Measurements from ENCODE around the gene SOHLH1.

GRCh38 chr9:135670721-135671590, 28.3 kb downstream of the SOHLH1 start:
- TF ChIP-seq CTCF (IDR thresholded peaks at IDR 0.05; ENCODE audit: insufficient read depth, low read length) = no peak
- TF ChIP-seq REST (IDR thresholded peaks at IDR 0.05; ENCODE audit: insufficient replicate concordance, low read depth) = no peak
- TF ChIP-seq GABPA (IDR thresholded peaks at IDR 0.05; ENCODE audit: low read depth) = no peak
- TF ChIP-seq POLR2AphosphoS5 (IDR thresholded peaks at IDR 0.05; ENCODE audit: low read depth) = no peak
